ENCODE results near the gene CHCHD3. TPM values are rescaled to one million over a fixed set of nuclear protein-coding genes. Genes with fewer than 3 reads are reported as not detected.

The CHCHD3 gene
- total RNA-seq, 2 experiments from 2014 or later = 85.2 to 86.1 TPM

GRCh38 chr7:133060004-133060403, 21.9 kb downstream of the CHCHD3 start:
- no peak overlapping the region for H3K4me3 Mint-ChIP-seq
- no peaks in the 10 kb centered on the region for H3K9me3 Mint-ChIP-seq
- H3K27ac Mint-ChIP-seq = peak overlapping the region; percentile 13
- DNase-seq = no peak
- no peaks in the 10 kb centered on the region for H3K27me3 Mint-ChIP-seq
- peaks cover 33% of the 10 kb centered on the region for H3K36me3 Mint-ChIP-seq
- peaks cover 27% of the 10 kb centered on the region for H3K4me1 Mint-ChIP-seq

GRCh38 chr7:133059263-133059662, 22.6 kb downstream of the CHCHD3 start:
- Mint-ChIP-seq H3K36me3 (peaks cover 30% of the 10 kb centered on the region), H3K4me1 (peaks cover 30% of the 10 kb centered on the region), H3K27ac (no peak overlapping the region), H3K9me3 (no peaks in the 10 kb centered on the region), H3K4me3 (no peak overlapping the region), H3K27me3 (no peaks in the 10 kb centered on the region)
- no peak for DNase-seq

GRCh38 chr7:133056370-133057238, 25.3 kb downstream of the CHCHD3 start:
- H3K36me3 Mint-ChIP-seq = peaks cover 28% of the 10 kb centered on the region
- DNase-seq = no peak
- no peaks in the 10 kb centered on the region for H3K9me3 Mint-ChIP-seq
- H3K4me1 Mint-ChIP-seq = peaks cover 40% of the 10 kb centered on the region
- no peak overlapping the region for H3K4me3 Mint-ChIP-seq
- H3K27ac Mint-ChIP-seq = no peak overlapping the region
- H3K27me3 Mint-ChIP-seq = no peaks in the 10 kb centered on the region

DNA sequence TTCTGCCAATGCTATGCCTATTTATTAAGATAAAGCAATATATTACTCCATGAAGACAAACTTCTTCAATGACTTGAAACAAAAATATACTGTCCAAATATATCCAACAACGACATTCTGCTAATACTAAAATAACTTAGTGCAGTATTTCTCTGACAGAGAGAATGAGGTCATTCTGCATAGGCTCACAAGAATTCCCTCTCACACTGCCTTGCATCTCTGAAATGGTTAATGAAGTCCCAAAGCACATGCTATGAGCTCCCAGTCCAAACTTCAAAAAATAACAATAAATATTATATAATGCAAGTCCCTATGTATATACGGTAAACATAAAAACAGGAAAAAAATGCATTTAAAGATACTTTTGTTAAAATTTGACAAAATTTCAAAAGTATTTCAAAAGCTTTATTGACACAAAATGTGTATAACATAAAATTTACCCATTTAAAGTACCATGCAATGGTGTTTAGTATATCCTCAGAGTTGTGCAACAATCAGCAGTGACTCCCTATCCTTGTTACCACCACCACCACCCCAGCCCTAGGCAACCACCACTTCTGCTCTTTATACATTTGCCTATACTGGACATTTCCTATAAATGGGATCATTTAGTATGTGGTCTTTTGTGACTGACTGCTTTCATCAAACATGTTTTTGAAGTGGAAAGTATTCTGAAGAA, 27.6 kb downstream of the CHCHD3 start:
- no peak overlapping the region for H3K27ac Mint-ChIP-seq
- no peak for DNase-seq
- H3K4me1 Mint-ChIP-seq = peaks cover 32% of the 10 kb centered on the region
- peaks cover 12% of the 10 kb centered on the region for H3K36me3 Mint-ChIP-seq
- H3K4me3 Mint-ChIP-seq = no peak overlapping the region
- no peaks in the 10 kb centered on the region for H3K9me3 Mint-ChIP-seq
- no peaks in the 10 kb centered on the region for H3K27me3 Mint-ChIP-seq

GRCh38 chr7:133053321-133053891, 28.5 kb downstream of the CHCHD3 start:
- H3K27ac Mint-ChIP-seq = no peak overlapping the region
- no peak overlapping the region for H3K4me3 Mint-ChIP-seq
- peaks cover 32% of the 10 kb centered on the region for H3K4me1 Mint-ChIP-seq
- H3K9me3 Mint-ChIP-seq = no peaks in the 10 kb centered on the region
- peaks cover 11% of the 10 kb centered on the region for H3K36me3 Mint-ChIP-seq
- no peak for DNase-seq
- no peaks in the 10 kb centered on the region for H3K27me3 Mint-ChIP-seq

DNA sequence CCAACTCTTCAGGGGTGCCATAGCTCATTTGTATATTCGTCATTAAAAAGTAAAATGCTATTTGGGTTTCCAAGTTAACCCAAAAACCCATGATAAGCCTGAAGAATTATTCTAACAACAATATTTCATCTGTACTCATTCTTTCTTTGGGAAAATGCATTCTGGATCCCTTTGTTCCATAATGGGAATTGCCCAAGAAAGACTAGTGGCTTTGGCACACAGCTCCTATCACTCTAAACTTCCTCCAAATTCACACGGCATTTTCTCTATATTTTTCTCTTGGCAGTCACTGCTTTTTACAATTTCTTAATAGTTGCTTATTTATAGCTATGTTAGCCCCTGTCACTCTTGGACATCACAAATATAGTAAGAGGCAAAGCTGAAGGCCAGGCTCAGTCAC, 29.1 kb downstream of the CHCHD3 start:
- Mint-ChIP-seq H3K9me3 (no peaks in the 10 kb centered on the region), H3K4me3 (no peak overlapping the region), H3K27ac (no peak overlapping the region), H3K4me1 (peaks cover 33% of the 10 kb centered on the region), H3K27me3 (no peaks in the 10 kb centered on the region), H3K36me3 (peaks cover 13% of the 10 kb centered on the region)
- no peak for DNase-seq

GRCh38 chr7:133052401-133052756, 29.5 kb downstream of the CHCHD3 start:
- peaks cover 13% of the 10 kb centered on the region for H3K36me3 Mint-ChIP-seq
- H3K27me3 Mint-ChIP-seq = no peaks in the 10 kb centered on the region
- H3K27ac Mint-ChIP-seq = no peak overlapping the region
- H3K4me1 Mint-ChIP-seq = peaks cover 33% of the 10 kb centered on the region
- no peak for DNase-seq
- no peak overlapping the region for H3K4me3 Mint-ChIP-seq
- H3K9me3 Mint-ChIP-seq = no peaks in the 10 kb centered on the region

DNA sequence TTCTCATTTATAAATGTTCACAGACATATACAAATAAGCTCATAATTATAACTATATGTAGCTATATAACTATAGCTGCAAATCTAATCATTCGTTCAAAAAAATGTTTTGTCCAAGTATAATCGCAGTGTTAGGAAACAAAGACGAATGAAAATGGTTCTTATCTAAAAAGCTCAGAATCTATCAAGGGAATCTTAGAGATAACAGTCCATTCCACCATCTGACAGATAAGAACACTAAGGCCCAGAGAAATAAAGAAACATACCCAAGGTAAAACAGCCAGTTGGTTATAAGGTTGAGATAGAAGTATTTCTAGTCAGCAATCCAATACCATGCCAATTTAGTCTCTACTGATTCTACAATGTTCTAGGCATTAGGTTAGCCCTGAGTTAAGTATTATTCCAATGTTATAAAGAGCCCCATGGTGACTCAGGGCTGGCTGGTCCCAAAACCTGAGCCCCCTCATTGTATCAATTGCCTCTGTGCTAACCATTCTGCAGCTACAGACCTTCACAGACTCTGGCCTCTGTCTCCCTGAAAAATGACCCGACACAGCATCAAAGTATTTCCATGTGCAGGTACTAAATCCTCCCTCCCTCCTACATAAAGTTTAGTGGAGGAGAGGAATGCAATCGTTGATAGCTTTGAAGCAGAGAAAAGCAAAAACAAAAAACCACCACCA, 30.0 kb downstream of the CHCHD3 start:
- Mint-ChIP-seq H3K4me3 (no peak overlapping the region), H3K27ac (no peak overlapping the region), H3K4me1 (peaks cover 31% of the 10 kb centered on the region), H3K9me3 (no peaks in the 10 kb centered on the region), H3K36me3 (peaks cover 16% of the 10 kb centered on the region), H3K27me3 (no peaks in the 10 kb centered on the region)
- no peak for DNase-seq

GRCh38 chr7:133051066-133051465, 30.8 kb downstream of the CHCHD3 start:
- Mint-ChIP-seq H3K27ac (no peak overlapping the region), H3K4me3 (no peak overlapping the region), H3K4me1 (peaks cover 24% of the 10 kb centered on the region), H3K27me3 (no peaks in the 10 kb centered on the region), H3K36me3 (peaks cover 21% of the 10 kb centered on the region), H3K9me3 (no peaks in the 10 kb centered on the region)
- DNase-seq = no peak

DNA sequence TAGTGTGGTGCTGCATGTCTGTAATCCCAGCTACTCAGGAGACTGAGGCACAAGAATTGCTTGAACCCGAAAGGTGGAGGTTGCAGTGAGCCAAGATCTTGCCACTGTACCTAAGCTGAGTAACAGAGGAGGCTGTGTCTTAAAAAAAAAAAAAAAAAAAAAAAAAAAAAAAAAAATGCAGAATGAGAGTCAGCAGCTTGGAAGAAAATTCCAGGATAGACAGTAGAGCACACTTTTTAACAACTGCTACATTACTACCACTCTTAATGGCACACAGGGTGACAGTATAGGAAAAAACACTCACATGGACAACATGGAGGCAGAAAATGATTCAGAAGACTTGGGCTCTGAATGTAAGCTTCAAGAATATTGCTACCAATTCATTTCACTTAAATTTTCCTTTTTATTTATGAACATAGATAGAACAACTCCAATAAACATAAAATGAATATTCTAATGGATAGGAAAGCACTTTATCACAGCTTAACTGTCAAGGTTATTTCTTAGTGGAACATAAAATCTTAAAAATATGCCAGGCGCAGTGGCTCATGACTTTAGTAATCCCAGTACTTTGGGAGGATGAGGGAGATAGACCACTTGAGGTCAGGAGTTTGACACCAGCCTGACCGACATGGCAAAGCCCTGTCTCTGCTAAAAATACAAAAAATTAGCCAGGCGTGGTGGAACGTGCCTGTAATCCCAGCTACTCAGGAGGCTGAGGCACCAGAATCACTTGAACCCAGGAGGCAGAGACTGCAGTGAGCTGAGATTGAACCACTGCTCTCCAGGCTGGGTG, 31.5 kb downstream of the CHCHD3 start:
- Mint-ChIP-seq H3K27ac (no peak overlapping the region), H3K9me3 (no peaks in the 10 kb centered on the region), H3K36me3 (peaks cover 26% of the 10 kb centered on the region), H3K4me1 (peaks cover 24% of the 10 kb centered on the region), H3K27me3 (no peaks in the 10 kb centered on the region), H3K4me3 (no peak overlapping the region)
- DNase-seq = no peak

DNA sequence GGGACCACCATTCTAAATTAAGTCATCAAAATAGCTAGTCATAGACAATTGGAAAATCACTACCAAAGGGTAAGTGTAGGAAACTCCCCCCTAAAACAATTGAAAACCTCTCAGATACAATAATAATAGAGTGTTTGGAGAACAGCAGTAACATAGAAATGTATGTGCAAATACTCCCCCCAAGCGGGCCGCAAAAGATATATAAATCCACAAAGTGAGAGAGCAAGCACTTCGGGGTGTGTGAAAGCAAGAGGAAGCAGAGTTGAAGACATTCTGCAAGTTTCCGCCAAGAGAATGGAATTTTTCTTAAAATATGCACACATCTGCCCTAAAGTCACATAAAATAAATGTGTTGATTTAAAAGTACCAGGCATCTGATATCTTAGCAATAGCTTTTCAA, 33.3 kb downstream of the CHCHD3 start:
- H3K27ac Mint-ChIP-seq = no peak overlapping the region

GRCh38 chr7:133047321-133047720, 34.6 kb downstream of the CHCHD3 start:
- Mint-ChIP-seq H3K4me1 (peaks cover 9% of the 10 kb centered on the region), H3K27ac (no peak overlapping the region)

More for the DNA sequence above, 33.3 kb downstream of the CHCHD3 start:
- Mint-ChIP-seq H3K36me3 (peaks cover 28% of the 10 kb centered on the region), H3K4me3 (no peak overlapping the region), H3K9me3 (no peaks in the 10 kb centered on the region), H3K27me3 (no peaks in the 10 kb centered on the region), H3K4me1 (peaks cover 18% of the 10 kb centered on the region)
- DNase-seq = no peak

GRCh38 chr7:133044722-133045473, 37.0 kb downstream of the CHCHD3 start:
- H3K4me1 Mint-ChIP-seq = peaks cover 8% of the 10 kb centered on the region
- no peak for DNase-seq
- H3K9me3 Mint-ChIP-seq = peaks cover 3% of the 10 kb centered on the region
- H3K27me3 Mint-ChIP-seq = no peaks in the 10 kb centered on the region
- no peak overlapping the region for H3K27ac Mint-ChIP-seq
- no peak overlapping the region for H3K4me3 Mint-ChIP-seq
- peaks cover 35% of the 10 kb centered on the region for H3K36me3 Mint-ChIP-seq

More at GRCh38 chr7:133047321-133047720, 34.6 kb downstream of the CHCHD3 start:
- Mint-ChIP-seq H3K9me3 (no peaks in the 10 kb centered on the region), H3K36me3 (peaks cover 26% of the 10 kb centered on the region), H3K27me3 (no peaks in the 10 kb centered on the region), H3K4me3 (no peak overlapping the region)
- DNase-seq = no peak

- H3K9me3 Mint-ChIP-seq = peaks cover 3% of the 10 kb centered on the region
- DNase-seq = no peak
- peaks cover 13% of the 10 kb centered on the region for H3K4me1 Mint-ChIP-seq
- peaks cover 24% of the 10 kb centered on the region for H3K36me3 Mint-ChIP-seq
- H3K27ac Mint-ChIP-seq = no peak overlapping the region
- no peak overlapping the region for H3K4me3 Mint-ChIP-seq
- H3K27me3 Mint-ChIP-seq = no peaks in the 10 kb centered on the region
Measured at GRCh38 chr7:133040674-133041073, 41.2 kb downstream of the CHCHD3 start.

All from activated naive CD8-positive, alpha-beta T cell treated with anti-CD3 and anti-CD28 coated beads for 36 hours (primary cell).